ENCODE measurements around the gene FGF10. TPM values are rescaled to one million over a fixed set of nuclear protein-coding genes. Genes with fewer than 3 reads are reported as not detected.

The FGF10 gene
- total and polyA plus RNA-seq, 2 of the 4 experiments (the other 2 are of a cell fraction), result not detected

GRCh38 chr5:44331471-44332050, 57.7 kb downstream of the FGF10 start:
- no peak for ATAC-seq (ENCODE audit: low read depth)

More at GRCh38 chr5:44331471-44332050, 57.7 kb downstream of the FGF10 start:
- WGBS, 2 experiments (ENCODE audit: extremely low coverage in 2 of 2, insufficient read length in 1 of 2), result no CpG with 5 or more reads among the region's 3 CpGs
- no peak overlapping the region for H2AK5ac ChIP-seq (ENCODE audit: low read depth, low read length)
- H3K14ac ChIP-seq (replicated peaks; ENCODE audit: low read depth, low read length), result no peak overlapping the region
- no peak overlapping the region for H2BK120ac ChIP-seq (ENCODE audit: low read depth, low read length)
- H3K79me1 ChIP-seq (ENCODE audit: low read depth in 1 of 2, low read length in 2 of 2), result no peaks in the 10 kb centered on the region
- H4K20me1 ChIP-seq (ENCODE audit: insufficient read depth, low read length), result no peaks in the 10 kb centered on the region
- no peak overlapping the region for H4K91ac ChIP-seq (ENCODE audit: insufficient read depth, low read depth, low read length)
- intact Hi-C loops (cut with micrococcal nuclease) (loop anchor here (1.0 to 10.0 kb wide), 5 partner anchors 443 to 701 kb away; no protein-coding TSS in a partner anchor), in situ Hi-C loops (cut with MboI; ENCODE audit: low sequenced_read_pairs) (loop anchor here (5.0 to 10.0 kb wide), 2 partner anchors 604 to 697 kb away; no protein-coding TSS in a partner anchor), dilution Hi-C loops (cut with HindIII; ENCODE audit: low sequenced_read_pairs, unreplicated experiment) (no loop called here)
- no peaks in the 10 kb centered on the region for H3K4me1 ChIP-seq (ENCODE audit: control insufficient read depth, insufficient read depth, low read length)
- no peak overlapping the region for H3K23ac ChIP-seq (ENCODE audit: low read depth, low read length)
- H3K4me3 ChIP-seq (ENCODE audit: insufficient read depth, low read depth, low read length), result no peak overlapping the region
- ChIA-PET POLR2A (ENCODE audit: unreplicated experiment) (interaction anchor here (0.6 kb wide), 1 partner anchor 34 kb away, joined by 8 read pairs; no protein-coding TSS in a partner anchor), CTCF (interaction anchor here (0.6 to 3.7 kb wide), 7 partner anchors 15 to 700 kb away, joined by 3 to 18 read pairs (median 5); no protein-coding TSS in a partner anchor)
- no peak overlapping the region for H3K9ac ChIP-seq (ENCODE audit: low read depth, low read length)
- H4K8ac ChIP-seq (ENCODE audit: low read depth in 2 of 2, low read length in 2 of 2), result no peak overlapping the region
- H3K56ac ChIP-seq (ENCODE audit: extremely low read depth, insufficient read depth, low read length), result no peak overlapping the region
- BruUV-seq (replicated peaks), result no TSS peak
- H3K9me1 ChIP-seq (ENCODE audit: insufficient read depth, low read length), result no peaks in the 10 kb centered on the region
- H3K27ac ChIP-seq (ENCODE audit: insufficient read depth, low read length), result no peak overlapping the region
- H2BK15ac ChIP-seq (ENCODE audit: low read depth, low read length), result no peak overlapping the region
- no peak overlapping the region for H3K18ac ChIP-seq (ENCODE audit: low read depth, low read length)
- H2BK5ac ChIP-seq (ENCODE audit: low read depth, low read length, poor library complexity, severe bottlenecking), result no peak overlapping the region
- no peaks in the 10 kb centered on the region for H3K27me3 ChIP-seq (ENCODE audit: control insufficient read depth, insufficient read depth, low read length)
- H3K36me3 ChIP-seq (ENCODE audit: control insufficient read depth, insufficient read depth, low read length), result no peaks in the 10 kb centered on the region
- H3K4me2 ChIP-seq (ENCODE audit: low read depth, low read length), result no peak overlapping the region
- no peak for TF ChIP-seq MAZ (IDR thresholded peaks at IDR 0.05; ENCODE audit: borderline replicate concordance, low read depth, low read length)
- no peak for TF ChIP-seq FOS (IDR thresholded peaks at IDR 0.05; ENCODE audit: low read depth, low read length)
- no peak for TF ChIP-seq POLR2A (IDR thresholded peaks at IDR 0.05; ENCODE audit: low read depth, low read length)
- TF ChIP-seq MXI1 (IDR thresholded peaks at IDR 0.05; ENCODE audit: borderline replicate concordance, low read depth, low read length), result no peak
- no peak for TF ChIP-seq MAFK (IDR thresholded peaks at IDR 0.05; ENCODE audit: low read depth, low read length)
- TF ChIP-seq CTCF (conservative IDR thresholded peaks at IDR 0.05; ENCODE audit: low read depth, low read length), result no peak
- no peak for TF ChIP-seq BHLHE40 (IDR thresholded peaks at IDR 0.05; ENCODE audit: low read depth, low read length)
- no peak for TF ChIP-seq RFX5 (IDR thresholded peaks at IDR 0.05; ENCODE audit: low read depth, low read length)
- TF ChIP-seq, protein P1, sequence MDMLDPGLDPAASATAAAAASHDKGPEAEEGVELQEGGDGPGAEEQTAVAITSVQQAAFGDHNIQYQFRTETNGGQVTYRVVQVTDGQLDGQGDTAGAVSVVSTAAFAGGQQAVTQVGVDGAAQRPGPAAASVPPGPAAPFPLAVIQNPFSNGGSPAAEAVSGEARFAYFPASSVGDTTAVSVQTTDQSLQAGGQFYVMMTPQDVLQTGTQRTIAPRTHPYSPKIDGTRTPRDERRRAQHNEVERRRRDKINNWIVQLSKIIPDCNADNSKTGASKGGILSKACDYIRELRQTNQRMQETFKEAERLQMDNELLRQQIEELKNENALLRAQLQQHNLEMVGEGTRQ (IDR thresholded peaks at IDR 0.05; ENCODE audit: low read depth, low read length), result no peak
- TF ChIP-seq NFE2L2 (IDR thresholded peaks at IDR 0.05; ENCODE audit: low read depth, low read length), result no peak
- TF ChIP-seq CHD1 (IDR thresholded peaks at IDR 0.05; ENCODE audit: low read depth, low read length), result no peak
- TF ChIP-seq ELK1 (IDR thresholded peaks at IDR 0.05; ENCODE audit: borderline replicate concordance, low read depth, low read length), result no peak
- no peak for TF ChIP-seq RAD21 (IDR thresholded peaks at IDR 0.05; ENCODE audit: low read length)
- no peak for TF ChIP-seq RCOR1 (IDR thresholded peaks at IDR 0.05; ENCODE audit: insufficient replicate concordance, low read length)
- TF ChIP-seq SMC3 (IDR thresholded peaks at IDR 0.05; ENCODE audit: low read depth, low read length), result no peak
- no peak for TF ChIP-seq CEBPB (IDR thresholded peaks at IDR 0.05; ENCODE audit: low read depth, low read length)
- no peak for DNase-seq
- no peak overlapping the region for H2AK9ac ChIP-seq (replicated peaks; ENCODE audit: low read depth, low read length, poor library complexity)
- H3K9me3 ChIP-seq (ENCODE audit: control insufficient read depth, insufficient read depth, low read length), result no peaks in the 10 kb centered on the region
- no peak overlapping the region for H4K5ac ChIP-seq (ENCODE audit: low read depth, low read length)
- no peak overlapping the region for H2BK20ac ChIP-seq (ENCODE audit: low read depth, low read length)
- no peak overlapping the region for H2AFZ ChIP-seq (replicated peaks; ENCODE audit: low read length, poor library complexity)
- no peak overlapping the region for H3K4ac ChIP-seq (ENCODE audit: low read depth, low read length)
